Neural progenitor cell (in vitro differentiated cells): ENCODE results near the gene ZBTB8OS. TPM values are rescaled to one million over a fixed set of nuclear protein-coding genes. Genes with fewer than 3 reads are reported as not detected.
"Not testable (repeated sequence)": the region's sequence is repeated elsewhere in the genome, so short reads cannot be mapped to it uniquely, and the experiment has no call there.

Experiments used
- DNase-seq: peaks from one replicate; pipeline ENCODE4 v3.0.0-alpha.2; 2016; ENCODE audit warnings: low spot score
- H2AFZ ChIP-seq: fragments of 200-600 bp; sonication (generic); replicated peaks from 2 replicates; pipeline ENCODE4 v1.6.1; 2016; ENCODE audit warnings: antibody characterized with exemption
- H3F3A ChIP-seq: fragments of 200-600 bp; sonication (generic); 2 replicates; pipeline ENCODE4 v1.6.1; 2016; ENCODE audit warnings: antibody characterized with exemption, low read depth
- H3K27ac ChIP-seq: fragments of 200-600 bp; sonication (generic); 2 replicates; pipeline ENCODE4 v1.5.1; 2016; ENCODE audit warnings: mild to moderate bottlenecking
- H3K27me3 ChIP-seq: fragments of 200-600 bp; sonication (generic); 2 replicates; pipeline ENCODE4 v1.6.1; 2016; ENCODE audit warnings: mild to moderate bottlenecking, moderate library complexity
- H3K36me3 ChIP-seq: fragments of 200-600 bp; sonication (generic); 2 replicates; pipeline ENCODE4 v1.5.1; 2016
- H3K4me1 ChIP-seq: fragments of 200-600 bp; sonication (generic); 2 replicates; pipeline ENCODE4 v1.6.1; 2016; ENCODE audit warnings: mixed run types
- H3K4me2 ChIP-seq: fragments of 200-600 bp; sonication (generic); 2 replicates; pipeline ENCODE4 v1.6.1; 2016
- H3K4me3 ChIP-seq: fragments of 200-600 bp; sonication (generic); 2 replicates; pipeline ENCODE4 v1.5.1; 2016
- H3K79me2 ChIP-seq: fragments of 200-600 bp; sonication (generic); 2 replicates; pipeline ENCODE4 v1.6.1; 2016; ENCODE audit warnings: low read depth
- H3K9ac ChIP-seq: fragments of 200-600 bp; sonication (generic); 2 replicates; pipeline ENCODE4 v1.6.1; 2016
- H3K9me3 ChIP-seq: fragments of 200-600 bp; sonication (generic); 2 replicates; pipeline ENCODE4 v1.5.1; 2016; ENCODE audit warnings: low read depth
- H4K20me1 ChIP-seq: fragments of 200-600 bp; sonication (generic); 2 replicates; pipeline ENCODE4 v1.6.1; 2016; ENCODE audit warnings: low read depth
- H3K27ac Mint-ChIP-seq: 3 replicates; pipeline ENCODE4 v1.8.0; 2021; ENCODE audit warnings: mixed read lengths
- H3K27me3 Mint-ChIP-seq: 2 replicates; pipeline ENCODE4 v1.8.0; 2022; ENCODE audit warnings: low read depth, mild to moderate bottlenecking, inconsistent platforms, moderate library complexity, mixed read lengths; ENCODE audit not compliant: insufficient read depth
- H3K36me3 Mint-ChIP-seq: 3 replicates; pipeline ENCODE4 v1.8.0; 2021; ENCODE audit warnings: mixed read lengths
- H3K4me1 Mint-ChIP-seq: 3 replicates; pipeline ENCODE4 v1.8.0; 2021; ENCODE audit warnings: mixed read lengths
- H3K4me3 Mint-ChIP-seq: 3 replicates; pipeline ENCODE4 v1.8.0; 2021; ENCODE audit warnings: mild to moderate bottlenecking, moderate library complexity, mixed read lengths
- H3K9me3 Mint-ChIP-seq: 3 replicates; pipeline ENCODE4 v1.8.0; 2020; ENCODE audit warnings: mixed read lengths
- EZH2 ChIP-seq: fragments of 200-600 bp; sonication (generic); IDR thresholded peaks from 2 replicates; pipeline ENCODE4 v1.6.1; 2017; ENCODE audit warnings: antibody characterized with exemption, mild to moderate bottlenecking, moderate library complexity
- EZH2phosphoT487 ChIP-seq: fragments of 200-600 bp; sonication (generic); IDR thresholded peaks from 2 replicates; pipeline ENCODE4 v1.6.1; 2017; ENCODE audit warnings: antibody characterized with exemption
- total RNA-seq: library from RNA; depleted of rRNA; stranded (reverse); fragments of >200 nt; gene quantifications from 2 replicates; pipeline ENCODE4 v1.2.3, GENCODE V29; 2015; ENCODE audit warnings: low replicate concordance
- TF ChIP-seq, protein P1 (sequence below): fragments of 200-600 bp; sonication (generic); IDR thresholded peaks from 2 replicates; pipeline ENCODE4 v1.5.1; 2017; ENCODE audit warnings: antibody characterized with exemption, mild to moderate bottlenecking

The ZBTB8OS gene
- total RNA-seq, result 55.1 and 59.8 TPM in 2 replicates

DNA sequence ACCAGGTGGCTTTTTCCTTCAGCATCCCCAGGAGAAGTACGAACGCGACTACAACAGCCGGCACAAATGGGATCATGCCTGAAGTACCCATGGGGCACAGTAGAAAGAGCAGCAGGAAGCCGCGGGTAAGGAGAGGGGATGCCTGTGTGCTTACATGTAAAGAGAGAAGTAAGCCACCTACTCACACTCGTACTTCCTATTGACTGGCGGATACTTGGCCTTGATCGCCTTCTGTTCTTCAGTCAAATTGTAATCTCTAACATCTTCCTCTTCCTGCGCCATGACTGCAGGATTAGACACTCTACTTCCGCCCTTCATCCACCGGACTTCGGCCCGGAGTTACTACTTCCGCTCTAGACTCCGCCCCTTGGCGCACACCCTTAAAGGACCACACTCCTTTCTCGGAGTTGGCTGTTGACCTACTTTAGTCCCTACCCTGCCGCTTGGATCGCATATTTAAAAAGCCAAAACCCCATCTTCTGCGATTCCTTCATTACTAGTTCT is at the start of gene ZBTB8OS:
ZBTB8OS (minus strand) TSS at position 303 of the 504 bp plus-strand sequence; CDS start at position 282, 21 bp downstream.
- Mint-ChIP-seq H3K4me1 (peaks cover 31% of the 10 kb centered on the region), H3K4me3 (peak within 1 kb of the TSS; percentile 94), H3K27ac (peak within 1 kb of the TSS; percentile 99), H3K9me3 (no peaks in the 10 kb centered on the region), H3K36me3 (peaks cover 25% of the 10 kb centered on the region), H3K27me3 (no peaks in the 10 kb centered on the region)
- peak; percentile 95 for DNase-seq
- no peaks in the 10 kb centered on the region for H3K9me3 ChIP-seq
- TF ChIP-seq EZH2 (no peak), EZH2phosphoT487 (no peak)
- TF ChIP-seq, protein P1, sequence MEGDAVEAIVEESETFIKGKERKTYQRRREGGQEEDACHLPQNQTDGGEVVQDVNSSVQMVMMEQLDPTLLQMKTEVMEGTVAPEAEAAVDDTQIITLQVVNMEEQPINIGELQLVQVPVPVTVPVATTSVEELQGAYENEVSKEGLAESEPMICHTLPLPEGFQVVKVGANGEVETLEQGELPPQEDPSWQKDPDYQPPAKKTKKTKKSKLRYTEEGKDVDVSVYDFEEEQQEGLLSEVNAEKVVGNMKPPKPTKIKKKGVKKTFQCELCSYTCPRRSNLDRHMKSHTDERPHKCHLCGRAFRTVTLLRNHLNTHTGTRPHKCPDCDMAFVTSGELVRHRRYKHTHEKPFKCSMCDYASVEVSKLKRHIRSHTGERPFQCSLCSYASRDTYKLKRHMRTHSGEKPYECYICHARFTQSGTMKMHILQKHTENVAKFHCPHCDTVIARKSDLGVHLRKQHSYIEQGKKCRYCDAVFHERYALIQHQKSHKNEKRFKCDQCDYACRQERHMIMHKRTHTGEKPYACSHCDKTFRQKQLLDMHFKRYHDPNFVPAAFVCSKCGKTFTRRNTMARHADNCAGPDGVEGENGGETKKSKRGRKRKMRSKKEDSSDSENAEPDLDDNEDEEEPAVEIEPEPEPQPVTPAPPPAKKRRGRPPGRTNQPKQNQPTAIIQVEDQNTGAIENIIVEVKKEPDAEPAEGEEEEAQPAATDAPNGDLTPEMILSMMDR, result no peak
- H3K4me3 ChIP-seq, result peak within 1 kb of the TSS; percentile 82
- H2AFZ ChIP-seq, result peak within 1 kb of the TSS; percentile 88
- H3K27ac ChIP-seq, result peak within 1 kb of the TSS; percentile 98
- H3K4me2 ChIP-seq, result peak within 1 kb of the TSS; percentile 90
- H3K4me1 ChIP-seq, result peaks cover 30% of the 10 kb centered on the region
- H3F3A ChIP-seq, result peaks cover 20% of the 10 kb centered on the region
- H3K27me3 ChIP-seq, result no peaks in the 10 kb centered on the region
- H4K20me1 ChIP-seq, result peaks cover 22% of the 10 kb centered on the region
- H3K36me3 ChIP-seq, result peaks cover 8% of the 10 kb centered on the region
- H3K9ac ChIP-seq, result peak within 1 kb of the TSS; percentile 82
- H3K79me2 ChIP-seq, result peaks cover 88% of the 10 kb centered on the region

DNA sequence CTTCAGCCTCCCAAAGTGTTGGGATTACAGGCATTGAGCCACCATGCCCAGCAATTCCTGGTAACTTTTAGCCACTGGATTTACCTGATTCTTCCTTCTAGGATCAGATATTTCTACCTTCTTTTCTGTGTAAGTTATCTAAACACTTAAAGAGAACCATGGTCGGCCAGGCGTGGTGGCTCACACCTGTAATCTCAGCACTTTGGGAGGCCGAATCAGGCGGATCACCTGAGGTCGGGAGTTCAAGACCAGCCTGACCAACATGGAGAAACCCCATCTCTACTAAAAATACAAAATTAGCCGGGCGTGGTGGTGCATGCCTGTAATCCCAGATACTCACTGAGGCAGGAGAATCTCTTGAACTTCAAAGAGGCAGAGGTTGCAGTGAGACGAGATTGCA is 46.6 kb upstream of the ZBTB8OS start:
- H3K27me3 ChIP-seq, result peaks cover 14% of the 10 kb centered on the region
- not testable (repeated sequence) for H3K79me2 ChIP-seq, H3K9ac ChIP-seq, H3K36me3 ChIP-seq, H3F3A ChIP-seq, H3K9me3 ChIP-seq, H3K36me3 Mint-ChIP-seq, H3K27ac Mint-ChIP-seq, H3K4me2 ChIP-seq, DNase-seq, H3K4me3 Mint-ChIP-seq, H3K27ac ChIP-seq, H2AFZ ChIP-seq, H3K4me1 ChIP-seq, H4K20me1 ChIP-seq, H3K4me3 ChIP-seq, H3K9me3 Mint-ChIP-seq, H3K4me1 Mint-ChIP-seq
- H3K27me3 Mint-ChIP-seq, result peaks cover 15% of the 10 kb centered on the region

DNA sequence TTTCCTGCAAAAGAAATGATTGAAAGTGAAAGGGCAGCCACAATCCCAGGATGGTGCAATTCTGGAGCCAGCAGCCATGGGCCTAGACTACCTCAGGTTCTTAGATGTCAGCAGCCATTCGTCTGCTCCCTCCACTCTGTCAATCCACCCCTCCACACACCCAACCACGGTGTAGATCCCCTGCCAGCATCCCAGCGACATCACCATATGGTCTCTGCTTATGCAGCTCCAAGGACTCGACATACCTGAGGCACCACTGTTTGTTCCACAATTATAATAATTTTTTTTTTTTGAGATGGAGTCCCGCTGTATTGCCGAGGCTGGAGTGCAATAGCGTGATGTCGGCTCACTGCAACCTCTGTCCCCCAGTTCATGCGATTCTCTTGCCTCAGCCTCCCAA is 45.7 kb upstream of the ZBTB8OS start:
- Histone ChIP-seq H3K79me2 (no peaks in the 10 kb centered on the region), H3K4me3 (no peak overlapping the region), H3K27me3 (peaks cover 5% of the 10 kb centered on the region), H3K36me3 (no peaks in the 10 kb centered on the region), H3K9me3 (no peaks in the 10 kb centered on the region), H3K4me2 (no peak overlapping the region), H3K4me1 (no peaks in the 10 kb centered on the region), H3K9ac (no peak overlapping the region), H3F3A (no peaks in the 10 kb centered on the region), H2AFZ (no peak overlapping the region), H3K27ac (no peak overlapping the region), H4K20me1 (no peaks in the 10 kb centered on the region)
- H3K36me3 Mint-ChIP-seq, result peaks cover 2% of the 10 kb centered on the region
- H3K27ac Mint-ChIP-seq, result no peak overlapping the region
- H3K9me3 Mint-ChIP-seq, result no peaks in the 10 kb centered on the region
- no peak for DNase-seq
- H3K4me3 Mint-ChIP-seq, result no peak overlapping the region
- H3K4me1 Mint-ChIP-seq, result no peaks in the 10 kb centered on the region
- peaks cover 9% of the 10 kb centered on the region for H3K27me3 Mint-ChIP-seq
- no peak for TF ChIP-seq EZH2phosphoT487
- TF ChIP-seq EZH2, result no peak

DNA sequence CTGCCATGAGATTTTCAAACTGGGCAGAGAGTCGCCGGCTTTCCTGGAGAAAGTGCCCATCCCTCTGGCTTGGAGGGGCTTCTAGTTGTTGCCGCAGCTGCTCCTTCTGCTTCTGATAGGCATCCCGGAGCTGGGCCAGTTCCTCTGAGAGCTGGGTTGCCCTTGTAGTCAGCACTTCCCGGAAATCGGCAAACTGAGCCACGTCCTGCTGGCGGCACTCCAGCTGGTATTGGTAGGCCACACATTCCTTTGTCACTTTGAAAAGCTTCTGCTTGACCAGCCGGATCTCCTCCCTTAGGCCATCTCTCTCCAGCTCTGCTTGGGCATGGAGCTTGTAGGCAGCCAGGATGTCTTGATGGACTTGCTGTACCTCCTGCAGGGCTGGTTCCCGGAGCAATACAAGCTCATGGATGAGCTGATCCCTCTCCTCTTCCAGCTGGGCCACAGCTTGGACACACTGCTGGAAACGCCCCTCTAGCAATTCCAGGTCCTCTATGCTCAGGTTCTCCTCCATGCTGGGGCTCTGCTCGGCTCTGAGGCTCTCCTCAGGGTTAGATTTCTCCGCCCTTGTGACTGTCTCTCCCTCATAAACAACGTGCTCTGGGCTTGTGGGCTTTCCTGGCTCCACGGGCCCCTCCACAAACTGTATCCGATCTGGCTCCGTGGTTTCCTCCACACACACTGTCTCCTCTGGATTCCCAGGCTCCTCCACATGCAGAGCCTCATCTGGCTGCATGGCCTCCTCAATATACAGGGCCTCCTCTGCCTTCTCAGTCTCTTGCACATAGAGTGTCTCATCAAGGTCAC is 45.0 kb upstream of the ZBTB8OS start:
- Histone ChIP-seq H3F3A (no peaks in the 10 kb centered on the region), H3K36me3 (no peaks in the 10 kb centered on the region), H3K27ac (no peak overlapping the region), H3K4me2 (no peak overlapping the region), H3K79me2 (no peaks in the 10 kb centered on the region), H2AFZ (no peak overlapping the region), H3K9ac (no peak overlapping the region), H3K4me1 (no peaks in the 10 kb centered on the region), H3K27me3 (no peaks in the 10 kb centered on the region), H3K9me3 (no peaks in the 10 kb centered on the region), H3K4me3 (no peak overlapping the region), H4K20me1 (no peaks in the 10 kb centered on the region)
- DNase-seq, result no peak
- H3K27me3 Mint-ChIP-seq, result peaks cover 8% of the 10 kb centered on the region
- H3K36me3 Mint-ChIP-seq, result peaks cover 2% of the 10 kb centered on the region
- TF ChIP-seq, protein P1, result no peak
- no peak for TF ChIP-seq EZH2phosphoT487
- TF ChIP-seq EZH2, result no peak
- no peaks in the 10 kb centered on the region for H3K4me1 Mint-ChIP-seq
- no peak overlapping the region for H3K4me3 Mint-ChIP-seq
- H3K27ac Mint-ChIP-seq, result peak overlapping the region; percentile 51
- no peaks in the 10 kb centered on the region for H3K9me3 Mint-ChIP-seq
